Naive thymus-derived CD4-positive, alpha-beta T cell (primary cell): ENCODE results near the gene CDCP2. TPM values are rescaled to one million over a fixed set of nuclear protein-coding genes. Genes with fewer than 3 reads are reported as not detected.

Experiments
- ATAC-seq: fragments of 150-1000 bp; cut with Tn5 transposase; 2 replicates; pipeline ENCODE4 v1.10.0; 2021; ENCODE audit warnings: mild to moderate bottlenecking, moderate library complexity
- CTCF ChIA-PET: fragments of 350-600 bp; sonication (Branson Sonifier 250); formaldehyde crosslinking; loops from one replicate; lab custom pipeline; 2021; ENCODE audit warnings: antibody characterized with exemption; lab: Charles Lee
- POLR2A ChIA-PET: fragments of 350-600 bp; sonication (Branson Sonifier 250); formaldehyde crosslinking; loops from one replicate; lab custom pipeline; 2021; ENCODE audit warnings: antibody characterized with exemption, inconsistent platforms; lab: Charles Lee
- DNase-seq, 9 donors: peaks; one replicate each; pipeline versions ENCODE4 v3.0.0 to v3.0.0-alpha.2; 2020 to 2022; ENCODE audit warnings: mixed read lengths in 1 of 9
- H3K27ac ChIP-seq: one replicate; pipeline ENCODE4 v1.7.0; 2013; ENCODE audit warnings: mild to moderate bottlenecking, low read depth, low read length, moderate library complexity
- H3K27me3 ChIP-seq, 2 donors: one replicate each; pipeline ENCODE4 v1.7.0; 2013; ENCODE audit warnings: low read length in 2 of 2, mild to moderate bottlenecking in 2 of 2, moderate library complexity in 2 of 2; ENCODE audit not compliant: control insufficient read depth in 2 of 2, insufficient read depth in 2 of 2
- H3K36me3 ChIP-seq, 3 experiments: 1 replicate in 2 of 3; 2 replicates in 1 of 3; pipeline ENCODE4 v1.7.0; 2013; ENCODE audit warnings: low read length in 3 of 3, mild to moderate bottlenecking in 3 of 3, moderate library complexity in 1 of 3; ENCODE audit not compliant: insufficient read depth in 3 of 3, control insufficient read depth in 2 of 3
- H3K4me1 ChIP-seq, 2 donors: one replicate each; pipeline ENCODE4 v1.7.0; 2013; ENCODE audit warnings: low read length in 2 of 2, mild to moderate bottlenecking in 2 of 2, moderate library complexity in 1 of 2; ENCODE audit not compliant: control insufficient read depth in 2 of 2, insufficient read depth in 2 of 2
- H3K4me3 ChIP-seq: 2 replicates; pipeline ENCODE4 v1.7.0; 2013; ENCODE audit warnings: mild to moderate bottlenecking, low read length
- H3K9me3 ChIP-seq, 3 experiments: 1 replicate in 2 of 3; 2 replicates in 1 of 3; pipeline ENCODE4 v1.7.0; 2013; ENCODE audit warnings: low read length in 3 of 3; ENCODE audit not compliant: control insufficient read depth in 2 of 3
- H3K27ac Mint-ChIP-seq, 9 donors: one replicate each; pipeline ENCODE4 v1.8.0; 2020 to 2022; ENCODE audit warnings: mixed read lengths in 9 of 9, mild to moderate bottlenecking in 8 of 9, moderate library complexity in 5 of 9, inconsistent platforms in 2 of 9
- H3K27me3 Mint-ChIP-seq, 5 donors: one replicate each; pipeline ENCODE4 v1.8.0; 2021 to 2022; ENCODE audit warnings: mixed read lengths in 5 of 5, mild to moderate bottlenecking in 1 of 5
- H3K36me3 Mint-ChIP-seq, 5 donors: one replicate each; pipeline ENCODE4 v1.8.0; 2020 to 2022; ENCODE audit warnings: mixed read lengths in 5 of 5, mild to moderate bottlenecking in 3 of 5, inconsistent platforms in 1 of 5
- H3K4me1 Mint-ChIP-seq, 7 donors: one replicate each; pipeline ENCODE4 v1.8.0; 2020 to 2022; ENCODE audit warnings: mixed read lengths in 7 of 7, mild to moderate bottlenecking in 3 of 7, inconsistent platforms in 1 of 7
- H3K4me3 Mint-ChIP-seq, 10 donors: one replicate each; pipeline ENCODE4 v1.8.0; 2020 to 2022; ENCODE audit warnings: mild to moderate bottlenecking in 10 of 10, mixed read lengths in 10 of 10, moderate library complexity in 6 of 10, inconsistent platforms in 2 of 10
- H3K9me3 Mint-ChIP-seq, 11 donors: one replicate each; pipeline ENCODE4 v1.8.0; 2020 to 2022; ENCODE audit warnings: mixed read lengths in 11 of 11, mild to moderate bottlenecking in 4 of 11, inconsistent platforms in 1 of 11, moderate library complexity in 1 of 11
- intact Hi-C, 2 donors: fragments of 100-400 bp; cut with micrococcal nuclease; formaldehyde crosslinking; loops; one replicate each; pipeline ENCODE4 v1.15.1; 2023
- polyA plus RNA-seq, 2 donors: library from polyadenylated mRNA; unstranded; fragments of 300-500 nt; fragmentation: Illumina TruSeq; gene quantifications; one replicate each; pipeline ENCODE4 v1.2.3, GENCODE V29; 2021
- total RNA-seq, 6 experiments: library from RNA in 5 of 6; stranded (reverse) in 5 of 6; gene quantifications; 1 replicate in 5 of 6; 2 replicates in 1 of 6; pipeline ENCODE4 v1.2.3 and lab custom pipeline; 2021 to 2026

Gene CDCP2
- total and polyA plus RNA-seq, 7 experiments from 2014 or later: 0.22 to 0.30 TPM; not detected in 5

- H3K4me1 ChIP-seq: no peaks in the 10 kb centered on the region
- no peak overlapping the region for H3K27ac ChIP-seq
- H3K4me3 ChIP-seq: no peak overlapping the region
- H3K36me3 ChIP-seq: no peaks in the 10 kb centered on the region
- Mint-ChIP-seq H3K27me3 (no peaks in the 10 kb centered on the region), H3K9me3 (no peaks in the 10 kb centered on the region), H3K4me3 (no peak overlapping the region), H3K27ac (no peak overlapping the region), H3K36me3 (peaks cover 0 to 7% (median 0%) of the 10 kb centered on the region in 5 donors), H3K4me1 (no peaks in the 10 kb centered on the region)
- intact Hi-C loops: no loop called here
- no peak for ATAC-seq
- POLR2A ChIA-PET: no interaction called here
- no peaks in the 10 kb centered on the region for H3K9me3 ChIP-seq
- H3K27me3 ChIP-seq: no peaks in the 10 kb centered on the region
- CTCF ChIA-PET: no interaction called here
- DNase-seq: no peak
Observed at GRCh38 chr1:54163573-54163972, 10.8 kb upstream of the CDCP2 start.

DNA sequence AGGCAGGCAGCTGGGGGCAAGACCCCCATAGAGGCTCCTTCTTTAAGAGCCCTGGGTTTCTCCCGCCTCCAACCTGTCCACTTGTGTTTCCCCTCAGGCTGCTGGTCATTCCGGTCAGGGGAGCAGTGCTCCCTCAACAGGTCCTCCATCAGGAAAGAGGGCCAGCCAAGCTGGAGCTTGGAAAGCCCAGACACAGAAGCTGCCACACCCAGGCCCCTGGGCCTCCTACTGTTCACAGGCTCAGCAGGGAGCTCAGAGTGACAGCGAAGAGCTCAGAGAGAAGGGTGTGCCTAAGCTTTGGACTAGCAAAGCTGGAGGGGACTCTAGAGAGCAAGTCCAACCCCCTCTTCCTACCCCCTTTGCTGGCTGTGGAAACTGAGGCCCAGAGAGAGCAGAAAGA lies 10.3 kb upstream of the CDCP2 start:
- Mint-ChIP-seq H3K36me3 (peaks cover 0 to 7% (median 0%) of the 10 kb centered on the region in 5 donors), H3K4me1 (no peaks in the 10 kb centered on the region), H3K27me3 (no peaks in the 10 kb centered on the region), H3K9me3 (no peaks in the 10 kb centered on the region), H3K4me3 (no peak overlapping the region), H3K27ac (no peak overlapping the region)
- Histone ChIP-seq H3K9me3 (no peaks in the 10 kb centered on the region), H3K36me3 (no peaks in the 10 kb centered on the region), H3K4me1 (no peaks in the 10 kb centered on the region), H3K27me3 (no peaks in the 10 kb centered on the region), H3K4me3 (no peak overlapping the region), H3K27ac (no peak overlapping the region)
- intact Hi-C loops: no loop called here
- CTCF ChIA-PET: no interaction called here
- no peak for ATAC-seq
- POLR2A ChIA-PET: no interaction called here
- DNase-seq: no peak

DNA sequence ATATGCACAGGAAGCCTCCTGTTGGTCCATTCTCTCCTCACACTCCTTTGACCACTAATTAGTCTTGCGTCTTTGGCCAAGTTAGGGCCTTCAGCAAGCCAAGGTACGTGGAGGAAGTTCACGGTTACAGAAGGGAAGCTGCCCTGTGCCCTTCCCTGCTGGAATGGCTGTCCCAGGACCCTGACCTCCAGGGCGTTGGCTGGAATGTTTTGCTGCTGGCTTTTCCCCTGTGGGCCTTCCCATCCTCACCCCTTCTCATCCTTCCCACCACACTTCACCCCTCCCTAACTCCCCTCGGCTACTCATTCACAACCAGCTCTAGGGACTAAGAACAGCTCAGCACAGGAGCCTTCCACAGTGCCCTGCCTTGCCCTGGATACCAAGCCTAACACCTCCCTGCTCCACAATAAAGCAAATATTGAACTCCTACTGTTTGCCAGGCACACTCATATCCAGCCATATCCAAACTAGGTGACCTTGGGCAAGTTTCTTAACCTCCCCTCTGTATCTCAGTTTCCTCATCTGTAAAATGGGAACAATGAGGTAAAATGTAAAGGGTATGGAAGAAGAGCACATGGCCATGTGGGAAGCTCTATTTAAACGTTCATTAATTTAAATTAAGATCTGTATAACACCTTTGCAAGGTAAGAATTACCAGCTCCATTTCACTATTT lies 8.8 kb upstream of the CDCP2 start:
- ATAC-seq (no peak), DNase-seq (no peak)
- H3K27me3 Mint-ChIP-seq: no peaks in the 10 kb centered on the region
- no peak overlapping the region for H3K4me3 Mint-ChIP-seq
- no peak overlapping the region for H3K27ac ChIP-seq
- H3K27me3 ChIP-seq: no peaks in the 10 kb centered on the region
- no peaks in the 10 kb centered on the region for H3K4me1 ChIP-seq
- intact Hi-C loops: no loop called here
- CTCF ChIA-PET: no interaction called here
- H3K4me3 ChIP-seq: no peak overlapping the region
- H3K4me1 Mint-ChIP-seq: no peaks in the 10 kb centered on the region
- peaks cover 0 to 7% (median 0%) of the 10 kb centered on the region in 5 donors for H3K36me3 Mint-ChIP-seq
- H3K36me3 ChIP-seq: no peaks in the 10 kb centered on the region
- no peak overlapping the region for H3K27ac Mint-ChIP-seq
- peaks cover 0 to 1% (median 0%) of the 10 kb centered on the region in 11 donors for H3K9me3 Mint-ChIP-seq
- POLR2A ChIA-PET: no interaction called here
- H3K9me3 ChIP-seq: no peaks in the 10 kb centered on the region

- intact Hi-C loops: no loop called here
- ATAC-seq: no peak
- DNase-seq: no peak
- Histone ChIP-seq H3K9me3 (no peaks in the 10 kb centered on the region), H3K27ac (no peak overlapping the region), H3K27me3 (no peaks in the 10 kb centered on the region), H3K4me3 (no peak overlapping the region), H3K36me3 (no peaks in the 10 kb centered on the region), H3K4me1 (no peaks in the 10 kb centered on the region)
- Mint-ChIP-seq H3K4me1 (peaks cover 0 to 2% (median 0%) of the 10 kb centered on the region in 7 donors), H3K9me3 (peaks cover 0 to 2% (median 0%) of the 10 kb centered on the region in 11 donors), H3K27me3 (no peaks in the 10 kb centered on the region), H3K27ac (no peak overlapping the region), H3K4me3 (no peak overlapping the region), H3K36me3 (peaks cover 0 to 2% (median 0%) of the 10 kb centered on the region in 5 donors)
- ChIA-PET POLR2A (no interaction called here), CTCF (interaction anchor here (0.6 kb wide), 1 partner anchor 18 kb away, joined by 3 read pairs; no protein-coding TSS in a partner anchor)
Observed at GRCh38 chr1:54160351-54160750, 7.6 kb upstream of the CDCP2 start.

DNA sequence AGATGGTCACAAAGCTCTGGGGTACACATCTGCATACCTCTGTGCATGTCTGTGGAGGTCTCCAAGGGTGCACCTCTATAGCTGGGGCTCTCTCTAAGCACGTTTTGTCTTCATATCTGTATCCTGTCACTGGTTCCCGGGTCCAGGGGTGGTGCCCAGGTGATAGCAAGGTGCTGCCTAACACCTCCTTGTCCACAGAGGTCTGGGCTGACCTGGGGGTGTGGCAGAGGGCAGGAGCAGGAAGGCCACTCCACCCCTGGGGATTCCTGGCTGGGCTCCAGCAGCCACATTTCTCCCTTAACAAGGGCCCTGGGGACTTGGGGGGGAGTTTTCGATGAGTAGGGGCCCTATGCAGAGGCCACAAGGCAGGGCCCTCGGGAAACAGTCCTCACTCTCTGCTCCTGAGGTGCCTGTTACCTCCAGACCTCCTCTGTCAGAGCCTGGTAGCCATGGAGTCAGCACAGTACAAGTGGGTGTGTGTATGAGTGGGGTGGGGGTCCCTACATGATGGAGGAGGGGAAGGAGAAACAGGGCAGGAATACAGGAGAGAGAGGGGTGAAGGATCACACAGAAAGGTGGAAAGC lies 7.0 kb upstream of the CDCP2 start:
- Mint-ChIP-seq H3K27me3 (no peaks in the 10 kb centered on the region), H3K36me3 (no peaks in the 10 kb centered on the region), H3K4me1 (peaks cover 0 to 2% (median 0%) of the 10 kb centered on the region in 7 donors), H3K4me3 (no peak overlapping the region), H3K9me3 (peaks cover 0 to 2% (median 0%) of the 10 kb centered on the region in 11 donors), H3K27ac (no peak overlapping the region)
- Histone ChIP-seq H3K4me1 (no peaks in the 10 kb centered on the region), H3K27me3 (no peaks in the 10 kb centered on the region), H3K36me3 (no peaks in the 10 kb centered on the region), H3K4me3 (no peak overlapping the region), H3K27ac (no peak overlapping the region), H3K9me3 (no peaks in the 10 kb centered on the region)
- no peak for ATAC-seq
- no peak for DNase-seq
- ChIA-PET CTCF (interaction anchor here (0.6 kb wide), 1 partner anchor 18 kb away, joined by 3 read pairs; no protein-coding TSS in a partner anchor), POLR2A (no interaction called here)
- intact Hi-C loops: no loop called here

GRCh38 chr1:54158071-54158470 lies 5.3 kb upstream of the CDCP2 start:
- DNase-seq (no peak), ATAC-seq (no peak)
- Histone ChIP-seq H3K4me3 (no peak overlapping the region), H3K36me3 (no peaks in the 10 kb centered on the region), H3K9me3 (no peaks in the 10 kb centered on the region), H3K4me1 (no peaks in the 10 kb centered on the region), H3K27ac (no peak overlapping the region), H3K27me3 (no peaks in the 10 kb centered on the region)
- Mint-ChIP-seq H3K27ac (no peak overlapping the region), H3K9me3 (peaks cover 0 to 2% (median 0%) of the 10 kb centered on the region in 11 donors), H3K4me1 (peaks cover 0 to 2% (median 0%) of the 10 kb centered on the region in 7 donors), H3K36me3 (no peaks in the 10 kb centered on the region), H3K27me3 (no peaks in the 10 kb centered on the region), H3K4me3 (no peak overlapping the region)
- ChIA-PET CTCF (no interaction called here), POLR2A (no interaction called here)
- intact Hi-C loops: no loop called here

- Histone ChIP-seq H3K36me3 (no peaks in the 10 kb centered on the region), H3K4me3 (no peak overlapping the region), H3K27me3 (no peaks in the 10 kb centered on the region), H3K9me3 (no peaks in the 10 kb centered on the region), H3K27ac (no peak overlapping the region), H3K4me1 (no peaks in the 10 kb centered on the region)
- DNase-seq (no peak), ATAC-seq (no peak)
- no peak overlapping the region for H3K4me3 Mint-ChIP-seq
- ChIA-PET CTCF (no interaction called here), POLR2A (no interaction called here)
- no peaks in the 10 kb centered on the region for H3K36me3 Mint-ChIP-seq
- H3K9me3 Mint-ChIP-seq: peaks cover 0 to 2% (median 0%) of the 10 kb centered on the region in 11 donors
- peaks cover 0 to 2% (median 0%) of the 10 kb centered on the region in 7 donors for H3K4me1 Mint-ChIP-seq
- H3K27me3 Mint-ChIP-seq: no peaks in the 10 kb centered on the region
- intact Hi-C loops: no loop called here
- H3K27ac Mint-ChIP-seq: no peak overlapping the region
Observed at GRCh38 chr1:54157401-54157800, 4.6 kb upstream of the CDCP2 start.
